ENCODE measurements around the gene CAND1.
A peak's percentile ranks its signal among the peaks of the same experiment; 100 is the strongest.

Gene CAND1

GRCh38 chr12:67268896-67269632 lies at the start of gene CAND1:
Gene CAND1 (plus strand): TSS chr12:67269358. CDS start chr12:67269718, 360 bp downstream.
- peak; percentile 99 to 100 for DNase-seq (ENCODE audit: low read depth in 2 of 2)
- peak within 1 kb of the TSS; percentile 91 to 97 for H3K4me3 ChIP-seq (replicated peaks in 1 of 2; ENCODE audit: low read depth in 2 of 2, low read length in 2 of 2)
- TF ChIP-seq, protein P1, sequence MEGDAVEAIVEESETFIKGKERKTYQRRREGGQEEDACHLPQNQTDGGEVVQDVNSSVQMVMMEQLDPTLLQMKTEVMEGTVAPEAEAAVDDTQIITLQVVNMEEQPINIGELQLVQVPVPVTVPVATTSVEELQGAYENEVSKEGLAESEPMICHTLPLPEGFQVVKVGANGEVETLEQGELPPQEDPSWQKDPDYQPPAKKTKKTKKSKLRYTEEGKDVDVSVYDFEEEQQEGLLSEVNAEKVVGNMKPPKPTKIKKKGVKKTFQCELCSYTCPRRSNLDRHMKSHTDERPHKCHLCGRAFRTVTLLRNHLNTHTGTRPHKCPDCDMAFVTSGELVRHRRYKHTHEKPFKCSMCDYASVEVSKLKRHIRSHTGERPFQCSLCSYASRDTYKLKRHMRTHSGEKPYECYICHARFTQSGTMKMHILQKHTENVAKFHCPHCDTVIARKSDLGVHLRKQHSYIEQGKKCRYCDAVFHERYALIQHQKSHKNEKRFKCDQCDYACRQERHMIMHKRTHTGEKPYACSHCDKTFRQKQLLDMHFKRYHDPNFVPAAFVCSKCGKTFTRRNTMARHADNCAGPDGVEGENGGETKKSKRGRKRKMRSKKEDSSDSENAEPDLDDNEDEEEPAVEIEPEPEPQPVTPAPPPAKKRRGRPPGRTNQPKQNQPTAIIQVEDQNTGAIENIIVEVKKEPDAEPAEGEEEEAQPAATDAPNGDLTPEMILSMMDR (IDR thresholded peaks at IDR 0.05; ENCODE audit: low read depth, low read length) = no peak

DNA sequence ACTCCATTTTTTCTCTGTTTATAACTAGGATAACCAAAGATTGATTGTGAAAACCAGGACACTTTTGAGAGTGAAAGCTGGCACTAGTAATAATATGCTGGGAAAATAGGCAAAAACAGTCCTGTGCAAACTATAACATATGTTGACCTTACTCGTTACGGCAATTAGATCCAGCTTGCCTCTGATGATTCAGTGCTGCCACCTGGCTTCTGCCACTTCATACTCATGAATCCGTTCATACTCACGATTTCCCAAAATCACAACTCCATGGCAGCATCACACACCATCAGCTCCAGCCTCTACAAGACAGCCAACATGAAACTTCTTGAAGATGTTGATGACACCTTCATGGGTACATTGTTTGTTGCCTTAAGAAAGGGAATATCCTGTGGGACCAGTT lies 49.1 kb upstream of the CAND1 start:
- TF ChIP-seq, protein P1 (IDR thresholded peaks at IDR 0.05; ENCODE audit: low read depth, low read length) = no peak
- no peak overlapping the region for H3K4me3 ChIP-seq (replicated peaks in 1 of 2; ENCODE audit: low read depth in 2 of 2, low read length in 2 of 2)
- DNase-seq (ENCODE audit: low read depth in 2 of 2) = peak in 1 of 2 donors; percentile 5

DNA sequence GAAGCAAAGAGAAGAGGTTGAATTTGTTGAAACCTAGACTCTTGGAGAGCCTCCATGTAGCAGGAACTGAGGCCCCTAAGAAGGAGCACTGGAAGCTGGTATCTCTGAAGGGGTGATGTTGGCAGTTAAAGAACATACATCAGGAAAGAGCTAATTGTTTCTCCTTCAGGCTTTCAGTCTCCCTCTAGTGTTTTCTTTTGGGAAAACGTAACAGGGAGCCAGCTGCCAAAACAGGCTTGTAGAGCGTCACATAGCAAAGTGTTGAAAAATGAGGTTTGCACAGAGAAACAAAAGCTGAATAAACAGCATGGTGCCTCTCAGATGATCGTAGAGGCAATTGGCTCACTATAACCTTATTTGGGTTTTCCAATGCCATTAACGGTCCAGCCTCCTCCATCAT lies 46.9 kb upstream of the CAND1 start:
- peak; percentile 12 to 29 for DNase-seq (ENCODE audit: low read depth in 2 of 2)
- TF ChIP-seq, protein P1 (IDR thresholded peaks at IDR 0.05; ENCODE audit: low read depth, low read length) = no peak
- H3K4me3 ChIP-seq (replicated peaks in 1 of 2; ENCODE audit: low read depth in 2 of 2, low read length in 2 of 2) = no peak overlapping the region

GRCh38 chr12:67223225-67223624 lies 45.9 kb upstream of the CAND1 start:
- no peak overlapping the region for H3K4me3 ChIP-seq (replicated peaks in 1 of 2; ENCODE audit: low read depth in 2 of 2, low read length in 2 of 2)
- no peak for DNase-seq (ENCODE audit: low read depth in 2 of 2)
- TF ChIP-seq, protein P1 (IDR thresholded peaks at IDR 0.05; ENCODE audit: low read depth, low read length) = no peak

DNA sequence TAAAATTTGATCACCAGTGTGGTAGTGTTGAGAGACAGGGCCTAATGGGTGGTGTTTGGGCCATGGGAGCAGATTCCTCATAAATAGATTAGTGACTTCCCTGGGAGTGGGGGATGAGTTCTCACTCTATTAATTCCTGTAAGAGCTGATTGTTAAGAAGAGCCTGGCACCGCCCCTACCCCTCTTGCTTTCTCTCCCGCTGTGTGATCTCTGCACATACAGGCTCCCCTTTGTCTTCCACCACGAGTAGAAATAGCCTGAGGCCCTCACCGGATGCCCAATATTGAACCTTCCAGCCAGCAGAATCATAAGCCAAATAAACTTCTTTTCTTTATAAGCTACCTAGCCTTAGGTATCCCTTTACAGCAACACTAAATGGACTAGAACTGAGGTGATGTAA lies 31.9 kb upstream of the CAND1 start:
- TF ChIP-seq, protein P1 (IDR thresholded peaks at IDR 0.05; ENCODE audit: low read depth, low read length) = no peak
- no peak for DNase-seq (ENCODE audit: low read depth in 2 of 2)
- no peak overlapping the region for H3K4me3 ChIP-seq (replicated peaks in 1 of 2; ENCODE audit: low read depth in 2 of 2, low read length in 2 of 2)

DNA sequence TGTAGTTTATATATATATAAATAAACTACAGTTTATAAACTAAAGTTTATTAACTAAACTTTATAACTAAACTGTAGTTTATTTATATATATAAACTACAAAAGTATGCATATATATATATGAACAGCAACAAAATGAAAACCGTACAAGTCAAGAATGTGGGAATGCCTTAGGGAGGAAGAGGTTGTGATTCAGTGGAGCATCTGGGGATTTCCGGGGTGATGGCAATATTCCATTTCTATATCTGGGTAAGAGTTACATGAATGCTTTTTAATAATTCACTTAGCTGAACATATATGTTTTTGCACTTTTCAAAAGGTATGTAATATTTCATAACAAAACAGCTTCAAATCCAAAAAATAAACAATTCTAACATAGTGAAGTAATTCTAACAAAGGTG lies 30.1 kb upstream of the CAND1 start:
- TF ChIP-seq, protein P1 (IDR thresholded peaks at IDR 0.05; ENCODE audit: low read depth, low read length) = no peak
- peak in 1 of 2 donors; percentile 63 for DNase-seq (ENCODE audit: low read depth in 2 of 2)
- H3K4me3 ChIP-seq (replicated peaks in 1 of 2; ENCODE audit: low read depth in 2 of 2, low read length in 2 of 2) = no peak overlapping the region
